Fibroblast of lung (primary cell): Measurements from ENCODE around the gene DDX10. TPM values are rescaled to one million over a fixed set of nuclear protein-coding genes. Genes with fewer than 3 reads are reported as not detected.
"Not testable (repeated sequence)": the region's sequence is repeated elsewhere in the genome, so short reads cannot be mapped to it uniquely, and the experiment has no call there.

Source experiments
- DNase-seq, 2 donors: peaks; one replicate each; pipeline versions ENCODE4 v3.0.0 to v3.0.0-alpha.2; 2010; ENCODE audit warnings: low read depth in 2 of 2
- H2AFZ ChIP-seq: 2 replicates; pipeline ENCODE4 v1.5.1; 2012; ENCODE audit warnings: low read length, control low read depth, inconsistent platforms
- H3K27ac ChIP-seq: 2 replicates; pipeline ENCODE4 v1.5.1; 2011; ENCODE audit warnings: low read length, control low read depth; ENCODE audit not compliant: insufficient read depth
- H3K27me3 ChIP-seq: 2 replicates; pipeline ENCODE4 v1.5.1; 2011; ENCODE audit warnings: mild to moderate bottlenecking, low read length; ENCODE audit not compliant: control insufficient read depth, insufficient read depth
- H3K36me3 ChIP-seq: 2 replicates; pipeline ENCODE4 v1.5.1; 2011; ENCODE audit warnings: low read length; ENCODE audit not compliant: control insufficient read depth, insufficient read depth
- H3K4me1 ChIP-seq: 2 replicates; pipeline ENCODE4 v1.5.1; 2011; ENCODE audit warnings: low read length; ENCODE audit not compliant: control insufficient read depth, insufficient read depth; ENCODE audit errors: extremely low read depth
- H3K4me2 ChIP-seq: 2 replicates; pipeline ENCODE4 v1.5.1; 2011; ENCODE audit warnings: low read length, control low read depth; ENCODE audit not compliant: insufficient read depth; ENCODE audit errors: extremely low read depth
- H3K4me3 ChIP-seq, 4 experiments: fragments of 200-600 bp in 1 of 4; sonication (generic) in 1 of 4; replicated peaks in 1 of 4; 2 replicates each; pipeline ENCODE4 v1.5.1; 2011 to 2016; ENCODE audit warnings: low read length in 4 of 4, low read depth in 3 of 4, mild to moderate bottlenecking in 3 of 4, control low read depth in 2 of 4, inconsistent platforms in 1 of 4, mixed read lengths in 1 of 4; ENCODE audit not compliant: insufficient read depth in 1 of 4; ENCODE audit errors: control extremely low read depth in 1 of 4
- H3K79me2 ChIP-seq: 2 replicates; pipeline ENCODE4 v1.5.1; 2012; ENCODE audit warnings: mild to moderate bottlenecking, low read length, inconsistent platforms; ENCODE audit not compliant: control insufficient read depth, insufficient read depth
- H3K9ac ChIP-seq: 2 replicates; pipeline ENCODE4 v1.5.1; 2011; ENCODE audit warnings: mild to moderate bottlenecking, low read length, control low read depth; ENCODE audit not compliant: insufficient read depth
- H3K9me3 ChIP-seq: 2 replicates; pipeline ENCODE4 v1.5.1; 2012; ENCODE audit warnings: low read depth, low read length; ENCODE audit not compliant: control insufficient read depth, insufficient read depth
- H4K20me1 ChIP-seq: 2 replicates; pipeline ENCODE4 v1.5.1; 2011; ENCODE audit warnings: low read length; ENCODE audit not compliant: control insufficient read depth, insufficient read depth; ENCODE audit errors: extremely low read depth
- CTCF ChIP-seq, 2 donors: IDR thresholded peaks in 1 of 2; conservative IDR thresholded peaks in 1 of 2; 1 replicate in 1 of 2; 2 replicates in 1 of 2; pipeline ENCODE4 v1.5.1; 2011 to 2012; ENCODE audit warnings: low read length in 2 of 2, control low read depth in 1 of 2, inconsistent platforms in 1 of 2, low read depth in 1 of 2, mild to moderate bottlenecking in 1 of 2
- EZH2 ChIP-seq: IDR thresholded peaks from 2 replicates; pipeline ENCODE4 v1.5.1; 2012; ENCODE audit warnings: low read length, control low read depth, mild to moderate bottlenecking; ENCODE audit errors: missing control alignments
- polyA plus RNA-seq, 2 donors: library from polyadenylated mRNA; depleted of rRNA in 1 of 2; stranded (reverse) in 1 of 2; unstranded in 1 of 2; fragments of >200 nt; gene quantifications; 2 replicates each; pipeline ENCODE4 v1.2.1, GENCODE V29; 2011 to 2012; ENCODE audit warnings: missing spikeins in 1 of 2
- total RNA-seq: library from RNA; depleted of rRNA; stranded (reverse); fragments of >200 nt; gene quantifications from 2 replicates; pipeline ENCODE4 v1.2.1, GENCODE V29; 2014

The DDX10 gene
- total and polyA plus RNA-seq, 2 donors (not counting 1 experiment from before 2014, with no cell fraction given) = 18.5 to 20.7 TPM

- TF ChIP-seq CTCF (conservative IDR thresholded peaks at IDR 0.05 in 1 of 2, IDR thresholded peaks at IDR 0.05 in 1 of 2; ENCODE audit: low read depth in 1 of 2, low read length in 2 of 2) (no peak), EZH2 (no peak)
- no peaks in the 10 kb centered on the region for H3K79me2 ChIP-seq
- no peak for DNase-seq
- no peak overlapping the region for H2AFZ ChIP-seq
- no peaks in the 10 kb centered on the region for H3K27me3 ChIP-seq
- no peak overlapping the region for H3K4me3 ChIP-seq
- no peak overlapping the region for H3K4me2 ChIP-seq
- H3K27ac ChIP-seq = no peak overlapping the region
- H3K36me3 ChIP-seq = no peaks in the 10 kb centered on the region
- H3K4me1 ChIP-seq = no peaks in the 10 kb centered on the region
- no peaks in the 10 kb centered on the region for H3K9me3 ChIP-seq
- H3K9ac ChIP-seq = no peak overlapping the region
- H4K20me1 ChIP-seq = no peaks in the 10 kb centered on the region
Measured at GRCh38 chr11:108636222-108636621, 28.6 kb upstream of the DDX10 start.

GRCh38 chr11:108639146-108639545 is 25.7 kb upstream of the DDX10 start:
- no peak for DNase-seq
- no peak overlapping the region for H3K4me3 ChIP-seq
- no peak overlapping the region for H2AFZ ChIP-seq
- H3K9me3 ChIP-seq = no peaks in the 10 kb centered on the region
- H3K4me2 ChIP-seq = no peak overlapping the region
- no peaks in the 10 kb centered on the region for H3K4me1 ChIP-seq
- H3K27me3 ChIP-seq = no peaks in the 10 kb centered on the region
- H3K36me3 ChIP-seq = no peaks in the 10 kb centered on the region
- no peaks in the 10 kb centered on the region for H3K79me2 ChIP-seq
- no peak overlapping the region for H3K9ac ChIP-seq
- no peaks in the 10 kb centered on the region for H4K20me1 ChIP-seq
- TF ChIP-seq CTCF (conservative IDR thresholded peaks at IDR 0.05 in 1 of 2, IDR thresholded peaks at IDR 0.05 in 1 of 2; ENCODE audit: low read depth in 1 of 2, low read length in 2 of 2) (no peak), EZH2 (no peak)
- H3K27ac ChIP-seq = no peak overlapping the region

GRCh38 chr11:108641752-108642151 is 23.1 kb upstream of the DDX10 start:
- DNase-seq, H3K9me3 ChIP-seq, H3K27ac ChIP-seq, H3K27me3 ChIP-seq, H3K4me1 ChIP-seq, H2AFZ ChIP-seq, H3K36me3 ChIP-seq, H4K20me1 ChIP-seq, H3K79me2 ChIP-seq, H3K4me2 ChIP-seq, H3K9ac ChIP-seq, H3K4me3 ChIP-seq: not testable (repeated sequence)

- Histone ChIP-seq H3K9me3 (no peaks in the 10 kb centered on the region), H3K4me2 (no peak overlapping the region)
- TF ChIP-seq EZH2 (no peak), CTCF (conservative IDR thresholded peaks at IDR 0.05 in 1 of 2, IDR thresholded peaks at IDR 0.05 in 1 of 2; ENCODE audit: low read depth in 1 of 2, low read length in 2 of 2) (no peak)
Measured at GRCh38 chr11:108643974-108644373, 20.9 kb upstream of the DDX10 start.

More at GRCh38 chr11:108643974-108644373, 20.9 kb upstream of the DDX10 start:
- no peak overlapping the region for H3K27ac ChIP-seq
- no peak for DNase-seq
- no peak overlapping the region for H3K4me3 ChIP-seq
- no peaks in the 10 kb centered on the region for H3K27me3 ChIP-seq
- no peak overlapping the region for H3K9ac ChIP-seq
- H3K79me2 ChIP-seq = no peaks in the 10 kb centered on the region
- no peaks in the 10 kb centered on the region for H3K36me3 ChIP-seq
- H3K4me1 ChIP-seq = no peaks in the 10 kb centered on the region
- H4K20me1 ChIP-seq = no peaks in the 10 kb centered on the region
- no peak overlapping the region for H2AFZ ChIP-seq
